Gastrocnemius medialis (tissue), 4 donors: Measurements from ENCODE around the gene CLEC1A. TPM values are rescaled to one million over a fixed set of nuclear protein-coding genes. Genes with fewer than 3 reads are reported as not detected.
A peak's percentile ranks its signal among the peaks of the same experiment; 100 is the strongest.

Experiments
- ATAC-seq, 2 donors: fragments of 150-250 bp; one replicate each; pipeline ENCODE4 v1.9.1; 2016
- DNase-seq, 2 donors: peaks; one replicate each; pipeline ENCODE4 v3.0.0-alpha.2; 2019
- H3K27ac ChIP-seq, 4 donors: fragments of 200-600 bp; sonication (generic); 1 replicate in 1 of 4; 2 replicates in 3 of 4; pipeline ENCODE4 v1.5.1; 2016 to 2018; ENCODE audit warnings: mild to moderate bottlenecking in 2 of 4, moderate library complexity in 1 of 4
- H3K27me3 ChIP-seq, 3 donors: fragments of 200-600 bp; sonication (generic) in 2 of 3; 1 replicate in 1 of 3; 2 replicates in 2 of 3; pipeline versions ENCODE4 v1.5.1 to v1.6.0; 2016 to 2019; ENCODE audit warnings: mild to moderate bottlenecking in 1 of 3, moderate library complexity in 1 of 3
- H3K36me3 ChIP-seq, 2 donors: fragments of 200-600 bp; sonication (generic) in 1 of 2; one replicate each; pipeline ENCODE4 v1.5.1; 2017 to 2018
- H3K4me1 ChIP-seq, 2 donors: fragments of 200-600 bp; sonication (generic) in 1 of 2; one replicate each; pipeline ENCODE4 v1.5.1; 2016 to 2017; ENCODE audit warnings: mild to moderate bottlenecking in 2 of 2
- H3K4me3 ChIP-seq, 4 donors: fragments of 200-600 bp; sonication (generic) in 3 of 4; 1 replicate in 1 of 4; 2 replicates in 3 of 4; pipeline ENCODE4 v1.5.1; 2016 to 2019; ENCODE audit warnings: mild to moderate bottlenecking in 2 of 4
- H3K9me3 ChIP-seq, 3 donors: fragments of 200-600 bp; sonication (generic) in 2 of 3; 1 replicate in 1 of 3; 2 replicates in 2 of 3; pipeline ENCODE4 v1.5.1; 2016 to 2019
- CTCF ChIP-seq, 5 experiments: fragments of 450-650 bp in 3 of 5; fragments of 200-600 bp in 2 of 5; sonication (generic) in 2 of 5; IDR thresholded peaks in 4 of 5; conservative IDR thresholded peaks in 1 of 5; 1 replicate in 4 of 5; 2 replicates in 1 of 5; pipeline ENCODE4 v1.5.1; 2016 to 2019; ENCODE audit warnings: antibody characterized with exemption in 5 of 5, mild to moderate bottlenecking in 3 of 5, moderate library complexity in 3 of 5
- POLR2A ChIP-seq, 2 donors: fragments of 450-650 bp; IDR thresholded peaks; one replicate each; pipeline ENCODE4 v1.6.1; 2017; ENCODE audit warnings: antibody characterized with exemption in 2 of 2, mild to moderate bottlenecking in 2 of 2, moderate library complexity in 2 of 2
- in situ Hi-C, 4 donors: fragments of 200-750 bp; cut with MboI; loops; one replicate each; pipeline versions ENCODE4 v1.15.0 to v1.8.0; 2017; ENCODE audit warnings: low sequenced_read_pairs in 4 of 4
- intact Hi-C: fragments of 100-400 bp; cut with DNase I; formaldehyde crosslinking; loops from one replicate; pipeline ENCODE4 v1.15.1; 2023; ENCODE audit warnings: low total_unique reads
- total RNA-seq, 4 donors: library from RNA; depleted of rRNA; stranded (reverse); fragments of >200 nt; gene quantifications; one replicate each; pipeline versions ENCODE4 v1.1.0 to v1.2.3, GENCODE V29; 2016

CLEC1A gene
- total RNA-seq, 4 donors from 2014 or later, result 1.00 to 3.6 (median 1.6) TPM

GRCh38 chr12:10048526-10048925 is 50.3 kb downstream of the CLEC1A start:
- Histone ChIP-seq H3K27me3 (no peaks in the 10 kb centered on the region), H3K36me3 (no peaks in the 10 kb centered on the region), H3K4me1 (no peaks in the 10 kb centered on the region), H3K27ac (no peak overlapping the region), H3K4me3 (no peak overlapping the region), H3K9me3 (no peaks in the 10 kb centered on the region)
- TF ChIP-seq CTCF (IDR thresholded peaks at IDR 0.05 in 4 of 5, conservative IDR thresholded peaks at IDR 0.05 in 1 of 5) (no peak), POLR2A (IDR thresholded peaks at IDR 0.05) (no peak)
- no peak for ATAC-seq
- DNase-seq, result no peak
- in situ Hi-C loops, result loop anchor here in 1 of 4 donors (25.0 kb wide), 1 partner anchor 89 kb away; the partner anchor contains the start of gene CLEC7A
- intact Hi-C loops, result no loop called here

- in situ Hi-C loops (loop anchor here in 1 of 4 donors (25.0 kb wide), 1 partner anchor 95 kb away; the partner anchor contains the start of gene CLEC7A), intact Hi-C loops (no loop called here)
- H3K9me3 ChIP-seq, result no peaks in the 10 kb centered on the region
- H3K36me3 ChIP-seq, result no peaks in the 10 kb centered on the region
- TF ChIP-seq CTCF (IDR thresholded peaks at IDR 0.05 in 4 of 5, conservative IDR thresholded peaks at IDR 0.05 in 1 of 5) (no peak), POLR2A (IDR thresholded peaks at IDR 0.05) (no peak)
- H3K27ac ChIP-seq, result no peak overlapping the region
- DNase-seq, result no peak
- no peak for ATAC-seq
- no peaks in the 10 kb centered on the region for H3K4me1 ChIP-seq
- no peak overlapping the region for H3K4me3 ChIP-seq
- H3K27me3 ChIP-seq, result no peaks in the 10 kb centered on the region
These were observed 56.6 kb downstream of the CLEC1A start for GRCh38 chr12:10042167-10042566.

DNA sequence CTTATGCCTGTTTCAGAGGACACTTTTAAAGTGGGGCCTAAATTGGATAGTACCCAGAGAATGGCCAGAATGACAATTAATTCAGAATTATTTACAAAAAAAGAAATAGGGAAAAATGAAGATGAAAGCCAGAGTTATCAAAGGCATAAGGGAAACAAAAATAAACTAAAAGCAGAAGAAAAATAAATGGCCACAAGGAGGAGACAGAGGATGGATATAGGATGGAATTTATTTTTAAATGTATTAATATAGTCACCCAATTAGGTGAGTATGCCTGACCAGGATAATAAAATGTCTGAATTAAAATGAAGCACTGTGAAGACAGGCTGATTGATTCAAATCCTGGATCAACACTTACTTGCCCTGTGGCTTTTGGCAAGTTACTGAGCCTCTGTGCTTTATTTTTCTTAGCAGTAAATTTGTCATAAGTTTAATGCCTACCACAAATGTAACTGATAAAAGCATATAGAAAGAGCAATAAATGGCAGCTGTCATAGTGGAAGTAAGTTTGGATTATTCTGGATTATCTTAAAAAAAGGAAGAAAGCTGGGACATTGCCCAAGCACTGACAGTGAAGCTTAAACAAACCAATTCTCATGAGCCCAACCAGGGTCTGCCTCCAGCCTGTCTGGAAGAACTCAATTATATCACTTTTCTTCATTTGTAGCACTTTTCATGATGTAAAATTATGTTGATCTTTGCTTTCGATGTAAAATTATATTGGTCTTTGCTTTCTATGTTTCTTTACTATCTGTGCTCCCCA is 64.8 kb downstream of the CLEC1A start:
- no peak overlapping the region for H3K27ac ChIP-seq
- ATAC-seq (no peak), DNase-seq (no peak)
- in situ Hi-C loops (loop anchor here in 3 of 4 donors (5.0 to 25.0 kb wide), 3 partner anchors 93 to 103 kb away; partner anchors contain the start of gene CLEC7A (in 2 of the 3)), intact Hi-C loops (loop anchor here (5.0 kb wide), 1 partner anchor 108 kb away; no protein-coding TSS in a partner anchor)
- H3K4me1 ChIP-seq, result no peaks in the 10 kb centered on the region
- H3K27me3 ChIP-seq, result no peaks in the 10 kb centered on the region
- H3K36me3 ChIP-seq, result no peaks in the 10 kb centered on the region
- TF ChIP-seq POLR2A (IDR thresholded peaks at IDR 0.05) (no peak), CTCF (IDR thresholded peaks at IDR 0.05 in 4 of 5, conservative IDR thresholded peaks at IDR 0.05 in 1 of 5) (peak in 3 of 5 experiments; percentile 20 to 31 (median 23))
- no peaks in the 10 kb centered on the region for H3K9me3 ChIP-seq
- no peak overlapping the region for H3K4me3 ChIP-seq

DNA sequence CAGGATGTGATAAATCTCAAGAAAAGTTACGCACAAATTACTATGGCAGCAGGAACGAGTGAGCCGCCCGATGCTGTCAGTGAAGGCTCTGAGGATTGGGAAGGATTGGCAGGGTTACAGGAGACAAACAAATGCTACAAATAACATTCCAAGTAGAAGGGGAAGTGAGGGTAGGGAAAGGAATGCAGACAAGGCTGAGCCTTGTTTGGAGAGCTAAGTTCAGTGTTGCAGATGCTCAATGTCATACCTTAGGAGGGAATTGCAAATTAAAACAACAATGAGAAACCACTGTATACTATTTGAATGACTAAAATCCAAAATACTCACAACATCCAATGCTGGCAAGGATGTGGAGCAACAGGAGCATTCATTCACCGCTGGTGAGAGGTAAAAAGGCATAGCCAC is 67.0 kb downstream of the CLEC1A start:
- Histone ChIP-seq H3K36me3 (no peaks in the 10 kb centered on the region), H3K4me3 (no peak overlapping the region), H3K9me3 (no peaks in the 10 kb centered on the region), H3K27me3 (no peaks in the 10 kb centered on the region), H3K4me1 (no peaks in the 10 kb centered on the region), H3K27ac (no peak overlapping the region)
- TF ChIP-seq POLR2A (IDR thresholded peaks at IDR 0.05), result no peak
- TF ChIP-seq CTCF (IDR thresholded peaks at IDR 0.05 in 4 of 5, conservative IDR thresholded peaks at IDR 0.05 in 1 of 5), result no peak
- intact Hi-C loops (loop anchor here (5.0 kb wide), 1 partner anchor 111 kb away; no protein-coding TSS in a partner anchor), in situ Hi-C loops (loop anchor here in 3 of 4 donors (5.0 to 25.0 kb wide), 3 partner anchors 96 to 106 kb away; partner anchors contain the start of gene CLEC7A (in 2 of the 3))
- no peak for DNase-seq
- no peak for ATAC-seq
